ACHN (cell line): ENCODE results near the gene TMED9.
"Not testable (repeated sequence)": the region's sequence is repeated elsewhere in the genome, so short reads cannot be mapped to it uniquely, and the experiment has no call there.

Experiments used
- DNase-seq: peaks from one replicate; pipeline ENCODE4 v3.0.0-alpha.2; 2015
- in situ Hi-C: cut with HindIII; loops from 2 replicates; pipeline ENCODE4 v1.10.0; 2017; ENCODE audit warnings: low sequenced_read_pairs, low pct_ligation_motif_present, low pct_unique_long_range_greater_than_20kb

TMED9 gene

DNA sequence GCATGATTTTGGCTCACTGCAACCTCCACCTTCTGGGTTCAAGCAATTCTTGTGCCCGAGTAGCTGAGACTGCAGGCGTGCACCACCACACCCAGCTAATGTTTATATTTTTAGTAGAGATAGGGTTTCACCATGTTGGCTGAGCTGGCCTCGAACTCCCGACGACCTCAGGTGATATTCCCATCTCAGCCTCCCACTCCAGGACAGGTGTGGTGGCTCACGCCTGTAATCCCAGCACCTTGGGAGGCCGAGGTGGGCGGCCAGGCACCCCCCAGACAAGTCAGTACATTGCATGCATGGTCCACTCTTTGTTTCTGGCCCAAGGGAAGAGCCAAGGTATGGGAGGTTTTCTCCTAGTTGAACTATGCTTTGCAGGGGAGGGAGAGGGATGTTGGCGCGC, 32.2 kb downstream of the TMED9 start:
- DNase-seq, in situ Hi-C loops: not testable (repeated sequence)

DNA sequence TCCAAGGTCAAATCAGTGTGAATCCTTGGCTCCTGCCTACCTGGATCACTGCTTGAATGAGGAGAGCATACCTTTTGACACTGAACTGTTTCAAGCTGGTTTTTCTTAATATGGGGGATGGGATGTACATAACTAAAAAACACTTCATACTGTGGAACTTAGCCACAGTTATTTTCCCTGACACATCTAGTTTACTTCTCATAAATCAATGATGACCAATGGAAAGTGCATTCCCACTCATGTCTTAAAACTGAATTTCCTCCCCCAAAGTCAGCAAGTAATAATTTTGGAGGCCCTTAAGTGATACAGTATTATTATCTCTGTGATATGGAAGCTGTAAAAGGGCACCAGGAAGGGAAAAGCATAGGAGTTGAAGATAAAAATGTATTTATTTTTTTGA, 38.2 kb downstream of the TMED9 start:
- DNase-seq, in situ Hi-C loops: not testable (repeated sequence)

DNA sequence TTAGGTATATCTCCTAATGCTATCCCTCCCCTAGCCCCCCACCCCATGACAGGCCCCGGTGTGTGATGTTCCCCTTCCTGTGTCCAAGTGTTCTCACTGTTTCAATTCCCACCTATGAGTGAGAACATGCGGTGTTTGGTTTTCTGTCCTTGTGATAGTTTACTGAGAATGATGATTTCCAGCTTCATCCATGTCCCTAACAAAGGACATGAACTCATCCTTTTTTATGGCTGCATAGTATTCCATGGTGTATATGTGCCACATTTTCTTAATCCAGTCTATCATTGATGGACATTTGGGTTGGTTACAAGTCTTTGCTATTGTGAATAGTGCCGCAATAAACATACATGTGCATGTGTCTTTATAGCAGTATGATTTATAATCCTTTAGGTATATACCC, 42.9 kb downstream of the TMED9 start:
- in situ Hi-C loops, DNase-seq: not testable (repeated sequence)

- in situ Hi-C loops, DNase-seq: not testable (repeated sequence)
These were observed 53.5 kb downstream of the TMED9 start for GRCh38 chr5:177645462-177645861.
